ENCODE data around the gene LGALS7B.
"Not testable (repeated sequence)": the region's sequence is repeated elsewhere in the genome, so short reads cannot be mapped to it uniquely, and the experiment has no call there.

GRCh38 chr19:38760805-38761517, 28.0 kb upstream of the LGALS7B start:
- TF ChIP-seq TAF1, POLR2A, POLR2AphosphoS5 (IDR thresholded peaks at IDR 0.05; ENCODE audit: low read depth, low read length): not testable (repeated sequence)
